ENCODE data around the gene CCDC74B.
"Not testable (repeated sequence)": the region's sequence is repeated elsewhere in the genome, so short reads cannot be mapped to it uniquely, and the experiment has no call there.

CCDC74B gene

DNA sequence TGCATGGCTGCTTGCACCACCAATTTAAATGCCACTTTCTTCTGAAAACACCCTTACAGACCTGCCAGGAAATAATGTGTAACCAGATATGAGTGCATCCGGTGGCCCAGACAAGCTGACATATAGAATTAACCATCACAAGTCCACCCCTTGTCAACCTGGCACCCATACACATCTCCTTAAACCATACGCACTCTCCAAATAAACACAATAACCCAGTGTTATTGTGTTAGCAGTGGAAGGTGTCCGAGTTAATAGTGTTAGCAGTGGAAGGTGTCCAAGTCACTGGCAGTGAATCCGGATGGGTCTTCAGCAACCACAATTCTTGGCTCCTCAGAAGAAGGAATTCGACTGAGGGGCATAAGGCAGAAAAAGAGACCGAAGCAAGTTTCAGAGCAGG, 3.6 kb upstream of the CCDC74B start:
- DNase-seq (ENCODE audit: low read depth) = not testable (repeated sequence)

DNA sequence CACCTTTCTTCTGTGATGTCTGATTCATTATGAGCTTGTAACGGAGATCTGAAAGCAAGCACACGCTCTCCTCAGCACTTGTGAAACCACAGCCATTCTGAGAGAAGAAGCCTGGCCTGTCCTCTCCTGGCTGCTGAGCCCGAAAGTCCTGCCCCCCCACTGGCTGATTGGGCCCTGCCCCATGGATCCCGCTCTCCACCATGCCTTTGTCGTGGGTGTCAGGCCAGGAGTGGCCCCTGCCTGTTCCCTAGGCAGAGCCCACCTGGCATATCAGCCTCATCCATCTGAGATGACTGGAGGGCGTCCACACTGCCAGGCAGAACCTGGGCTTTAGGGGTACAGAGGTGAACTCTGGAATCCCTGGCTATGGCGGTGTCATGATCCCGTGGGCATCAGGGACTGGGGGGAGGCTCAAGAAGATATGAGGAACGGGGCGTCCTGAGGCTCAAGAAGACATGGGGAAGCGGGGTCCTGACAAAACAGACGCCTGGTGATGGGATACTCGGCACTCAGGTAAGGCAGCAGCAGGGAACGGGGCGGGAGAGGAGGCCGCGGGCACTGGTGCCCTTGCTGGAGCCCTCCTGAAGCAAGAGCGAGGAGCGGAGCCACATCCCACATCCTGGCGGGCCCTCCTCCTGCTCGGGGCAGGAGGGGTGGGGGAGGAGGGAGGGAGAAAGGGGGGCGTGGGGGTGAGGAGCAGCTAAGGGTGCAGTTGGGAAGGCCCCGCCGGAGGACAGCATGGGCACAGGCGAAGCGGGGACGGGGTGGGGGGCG, 1.5 kb downstream of the CCDC74B start:
- DNase-seq (ENCODE audit: low read depth) = not testable (repeated sequence)

DNA sequence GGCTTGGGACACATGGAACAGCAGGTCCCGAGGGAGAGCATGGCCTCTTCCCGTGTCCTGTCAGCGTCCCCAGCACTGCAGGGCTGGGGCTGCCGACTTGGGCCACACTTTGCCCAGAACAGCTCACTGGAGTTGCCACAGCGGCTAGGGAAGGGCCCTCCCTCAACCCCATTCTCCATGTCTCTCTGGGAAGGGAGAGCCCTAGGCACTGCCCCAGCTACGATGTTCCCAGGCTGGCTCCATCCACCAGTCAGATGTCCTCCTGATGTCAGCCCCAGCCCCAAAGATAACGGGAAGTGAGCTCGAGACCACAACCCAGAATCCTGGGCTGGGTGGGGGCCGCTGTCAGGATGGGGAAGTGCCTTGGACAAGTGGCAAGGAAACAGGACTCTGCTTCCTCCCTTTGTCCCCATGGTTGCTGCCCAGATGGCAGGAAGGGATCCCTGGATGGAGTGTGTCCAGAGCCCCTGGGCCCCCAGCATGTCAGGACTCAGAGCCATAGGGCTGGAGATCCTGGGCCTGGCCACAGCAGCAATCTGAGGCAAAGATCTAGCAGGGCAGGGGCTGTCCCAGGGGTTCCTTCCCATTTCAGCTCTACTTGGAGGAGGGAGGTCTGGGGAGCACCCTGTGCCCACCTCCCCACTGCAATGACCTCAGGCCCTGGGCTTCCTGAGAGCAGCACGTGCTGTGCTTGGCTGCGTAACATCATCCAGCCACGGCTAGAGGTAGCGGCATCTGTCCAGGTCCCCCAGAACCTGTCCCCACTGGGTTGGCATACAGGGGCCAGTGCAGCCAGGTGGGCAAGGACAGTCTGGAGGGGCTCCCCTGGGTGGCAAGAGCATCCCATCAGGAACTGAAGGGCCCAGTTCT, 2.3 kb downstream of the CCDC74B start:
- not testable (repeated sequence) for DNase-seq (ENCODE audit: low read depth)

DNA sequence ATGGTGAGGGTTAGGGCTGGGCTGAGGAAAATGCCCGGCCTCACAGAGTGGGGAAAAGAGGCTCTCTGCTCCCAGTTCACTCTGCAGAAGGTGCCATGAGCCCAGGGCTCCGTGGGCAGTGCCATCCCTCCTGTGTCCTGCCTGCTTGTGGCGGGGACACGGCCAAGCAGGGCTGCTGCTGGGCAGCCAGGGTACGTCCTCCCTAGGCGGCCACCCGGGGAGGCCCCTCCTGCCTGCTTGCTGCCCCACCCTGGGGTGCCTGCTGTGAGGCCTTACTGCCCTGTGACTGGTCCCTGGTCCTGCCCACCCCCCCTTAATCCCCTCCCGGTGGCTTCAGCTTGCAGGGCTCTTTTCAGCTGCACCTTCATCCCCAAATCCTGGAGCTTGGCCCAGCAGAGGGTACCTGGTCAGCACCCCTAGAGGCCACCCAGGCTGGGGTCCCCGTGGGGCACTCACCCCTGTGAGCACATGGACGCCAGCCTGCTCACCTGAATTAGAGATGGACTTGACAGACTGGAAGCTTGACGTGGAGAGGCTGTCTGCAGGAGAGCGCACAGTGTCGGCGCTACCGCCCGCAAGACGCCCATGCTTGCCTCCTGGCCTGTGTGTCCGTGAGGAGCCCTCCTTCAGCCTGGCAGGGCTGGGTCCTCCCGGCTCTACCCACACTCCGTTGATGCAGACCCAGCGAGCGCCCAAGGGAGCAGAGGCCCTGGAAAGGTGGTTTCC, 3.1 kb downstream of the CCDC74B start:
- DNase-seq (ENCODE audit: low read depth) = not testable (repeated sequence)

DNA sequence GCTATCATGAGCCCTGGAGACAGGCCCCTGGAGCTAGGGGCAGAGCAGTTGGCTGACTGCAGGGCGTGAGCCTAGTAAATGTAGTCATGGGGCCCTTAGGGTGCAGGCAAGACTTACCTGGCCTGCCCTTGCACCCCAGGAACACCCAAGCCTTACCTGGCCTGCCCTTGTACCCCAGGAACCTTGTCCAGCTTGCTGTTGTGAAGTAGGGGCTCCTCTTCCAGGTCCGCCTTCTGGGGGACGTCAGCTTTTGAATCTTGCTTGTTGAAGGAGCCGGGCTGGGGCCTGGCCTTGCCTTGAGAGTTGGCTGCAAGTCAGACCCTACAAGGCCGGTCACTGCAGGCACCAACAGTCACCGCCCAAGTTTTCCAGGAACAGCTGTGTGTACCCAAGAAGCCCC, 3.9 kb downstream of the CCDC74B start:
- DNase-seq (ENCODE audit: low read depth) = not testable (repeated sequence)

DNA sequence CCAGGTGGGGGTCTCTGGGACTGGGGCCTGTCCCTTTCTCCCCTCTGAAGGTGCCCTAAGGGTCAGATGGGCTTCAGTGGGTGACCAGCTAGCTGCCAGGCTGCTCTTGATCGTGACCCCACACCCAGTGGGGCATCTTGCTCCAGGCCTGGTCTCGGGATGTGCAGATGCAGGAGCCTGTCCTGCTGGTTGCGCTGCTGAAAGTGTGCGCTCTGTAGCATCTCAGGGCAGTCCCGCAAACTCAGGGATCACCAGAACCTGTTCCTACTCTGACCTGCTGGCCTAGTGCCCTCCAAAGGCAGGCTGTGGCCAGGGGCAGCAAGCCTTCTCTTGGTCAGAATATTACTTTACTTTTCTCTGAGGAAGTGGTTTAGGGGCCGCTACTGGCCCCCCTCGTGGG, 4.4 kb downstream of the CCDC74B start:
- not testable (repeated sequence) for DNase-seq (ENCODE audit: low read depth)

DNA sequence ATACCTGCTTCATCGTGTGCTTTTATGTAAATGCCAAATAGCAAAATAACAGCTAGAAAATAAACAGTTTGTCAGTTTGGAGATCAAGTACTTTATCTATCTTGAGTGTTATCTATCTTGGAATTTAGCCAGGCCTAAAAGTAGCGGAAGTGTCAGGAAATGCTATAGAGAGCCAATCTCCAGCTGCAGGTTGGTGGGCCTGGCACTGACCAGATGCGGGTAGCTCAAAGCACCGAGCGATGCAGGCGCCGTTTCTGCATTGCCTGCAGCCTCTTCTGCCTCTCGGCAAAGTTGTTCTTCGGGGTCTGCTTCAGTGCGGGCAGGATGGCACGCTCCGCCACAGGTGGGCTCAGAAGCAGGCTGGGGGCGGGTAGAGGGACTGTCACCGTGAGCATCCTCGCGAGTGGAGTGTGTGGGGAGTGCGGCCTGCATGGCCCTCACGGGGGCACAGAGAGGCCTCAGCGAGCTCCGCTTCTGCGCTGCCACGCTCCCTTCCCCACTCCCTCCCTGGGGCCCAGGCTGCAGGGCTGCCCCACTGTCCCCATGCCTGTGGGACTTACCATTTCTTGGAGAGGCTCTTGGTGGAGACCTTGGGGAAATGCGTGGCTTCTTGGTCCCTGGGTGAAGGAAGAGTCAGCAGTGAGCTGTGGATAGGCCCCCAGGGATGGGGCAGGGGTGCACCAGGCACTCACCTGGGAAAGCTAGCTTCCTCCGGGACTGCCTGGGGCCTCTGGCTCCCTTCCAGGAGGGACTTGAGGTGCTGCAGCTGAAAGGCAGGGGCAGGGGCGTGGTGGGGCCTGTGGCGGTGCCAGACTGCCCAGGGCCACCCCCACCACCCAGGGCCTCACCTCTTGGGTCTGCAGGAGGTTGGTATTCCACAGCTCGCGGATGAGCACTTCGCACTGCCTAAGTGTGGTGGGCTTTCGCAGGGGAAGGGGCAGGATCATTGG, 5.3 kb downstream of the CCDC74B start:
- DNase-seq (ENCODE audit: low read depth) = not testable (repeated sequence)

DNA sequence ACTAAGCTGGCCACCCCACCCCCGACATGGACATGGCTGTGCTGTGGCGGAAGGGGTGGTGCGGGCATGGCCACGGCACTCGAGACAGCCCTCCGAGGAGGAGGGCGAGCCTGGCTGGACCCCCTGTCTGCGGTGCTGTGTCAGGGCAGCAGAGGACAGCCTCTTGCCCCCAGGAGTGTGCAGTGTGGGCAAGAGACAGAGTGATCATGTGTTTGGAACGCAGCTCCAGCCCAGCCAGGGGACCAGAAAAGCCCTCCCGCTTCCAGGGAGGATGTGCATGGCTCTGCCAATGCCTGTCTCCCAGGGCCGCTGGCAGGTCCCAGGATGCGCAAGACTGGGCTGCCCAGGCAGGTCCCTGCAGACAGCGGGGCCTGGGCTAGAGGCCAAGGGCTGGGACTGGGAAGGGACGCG, 6.1 kb downstream of the CCDC74B start:
- DNase-seq (ENCODE audit: low read depth) = not testable (repeated sequence)

DNA sequence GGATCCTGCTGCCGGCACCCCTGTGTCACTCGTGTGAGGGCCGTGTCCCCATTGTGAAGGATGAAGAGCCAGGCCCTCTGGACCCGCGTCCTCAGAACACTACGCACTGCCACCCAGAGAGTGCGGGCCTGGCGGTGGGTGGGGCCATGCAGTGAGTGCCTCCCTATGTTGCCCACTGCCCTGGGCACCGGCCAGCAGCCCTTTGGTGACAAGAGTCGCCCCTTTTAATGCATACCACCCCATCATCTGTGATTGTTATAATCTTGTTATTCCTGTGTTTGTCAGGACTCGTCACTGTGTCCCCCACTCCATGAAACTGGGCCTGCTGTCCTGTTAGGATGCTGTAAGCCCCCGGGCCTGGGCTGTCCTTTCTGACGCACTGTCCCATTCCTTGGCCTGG, 6.6 kb downstream of the CCDC74B start:
- not testable (repeated sequence) for DNase-seq (ENCODE audit: low read depth)

DNA sequence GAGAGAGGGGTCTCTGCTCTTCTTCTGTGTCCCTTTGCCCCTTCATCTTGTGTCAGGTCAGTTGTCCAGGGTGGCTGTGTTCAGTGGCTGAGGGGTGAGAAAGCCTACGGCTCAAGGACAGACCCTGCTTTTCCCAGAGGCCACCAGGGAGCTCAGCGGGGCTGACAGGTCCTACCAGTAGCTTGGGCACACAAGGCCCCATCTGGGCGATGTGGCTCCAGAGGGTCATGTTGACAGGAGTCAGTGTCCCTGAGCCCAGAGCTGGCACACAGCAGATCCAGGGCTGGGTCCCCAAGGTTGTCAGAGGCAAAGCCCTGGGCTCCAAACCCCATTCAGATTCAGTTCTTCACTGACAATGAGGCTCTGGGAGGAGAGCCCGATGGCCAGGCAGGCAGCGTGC, 7.8 kb downstream of the CCDC74B start:
- DNase-seq (ENCODE audit: low read depth) = not testable (repeated sequence)

DNA sequence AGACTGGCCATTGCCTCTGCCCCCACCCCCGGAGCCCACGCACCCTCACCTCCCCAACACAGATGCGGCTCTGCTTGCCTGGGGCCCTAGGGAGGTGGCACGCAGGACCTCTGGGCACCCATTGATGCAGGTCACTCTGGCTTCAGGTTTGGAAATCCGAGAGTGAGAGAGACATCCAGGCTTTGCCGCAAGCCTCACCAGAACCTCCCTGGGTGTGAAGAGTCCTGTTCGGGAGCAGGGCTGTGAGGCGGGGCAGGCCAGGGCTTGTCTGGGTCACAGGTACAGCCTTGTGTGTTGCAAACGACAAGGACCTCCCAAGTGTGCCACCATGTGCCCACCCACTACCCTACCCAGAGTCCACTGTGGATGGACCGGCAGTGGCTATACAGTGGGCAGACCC, 8.4 kb downstream of the CCDC74B start:
- DNase-seq (ENCODE audit: low read depth) = not testable (repeated sequence)

DNA sequence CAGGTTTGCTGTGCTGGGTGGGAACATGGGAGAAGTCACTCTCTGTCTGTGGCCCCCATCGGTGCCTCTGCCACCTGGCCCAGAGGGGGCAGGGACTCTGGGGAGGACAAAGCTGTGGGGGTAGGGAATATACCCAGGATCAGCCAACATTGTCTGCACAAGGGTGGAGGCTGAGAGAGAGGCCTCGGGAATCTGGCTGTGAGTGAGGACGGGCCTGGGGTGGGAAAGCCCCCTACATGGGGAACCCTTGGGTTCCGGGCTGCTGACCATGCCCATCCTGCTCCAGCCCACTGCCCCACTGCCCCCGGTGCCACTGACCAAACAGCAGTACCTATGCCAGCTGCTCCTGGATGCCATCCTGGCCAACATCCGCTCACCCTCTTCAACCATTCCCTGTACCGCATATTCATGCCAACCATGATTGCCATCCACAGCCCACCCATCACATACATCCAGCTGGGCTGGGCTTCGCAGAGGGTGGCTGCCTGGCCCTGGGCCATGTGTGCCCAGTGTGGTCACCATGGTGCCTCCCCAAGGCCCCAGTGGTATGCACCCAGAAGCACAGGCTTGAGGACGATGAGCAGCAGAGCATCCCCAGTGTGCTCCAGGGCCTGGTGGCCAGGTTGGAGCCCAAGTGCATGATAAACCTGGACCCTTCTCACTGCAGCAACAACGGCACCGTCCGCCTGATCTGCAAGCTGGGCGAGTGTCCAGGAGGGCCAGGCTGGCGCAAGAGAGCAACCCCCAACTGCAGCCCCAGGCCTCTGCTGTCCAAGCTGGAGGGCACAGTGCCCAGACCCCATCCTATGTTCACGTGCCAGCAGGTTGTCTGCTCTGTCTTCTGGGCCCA, 9.0 kb downstream of the CCDC74B start:
- DNase-seq (ENCODE audit: low read depth) = no peak

DNA sequence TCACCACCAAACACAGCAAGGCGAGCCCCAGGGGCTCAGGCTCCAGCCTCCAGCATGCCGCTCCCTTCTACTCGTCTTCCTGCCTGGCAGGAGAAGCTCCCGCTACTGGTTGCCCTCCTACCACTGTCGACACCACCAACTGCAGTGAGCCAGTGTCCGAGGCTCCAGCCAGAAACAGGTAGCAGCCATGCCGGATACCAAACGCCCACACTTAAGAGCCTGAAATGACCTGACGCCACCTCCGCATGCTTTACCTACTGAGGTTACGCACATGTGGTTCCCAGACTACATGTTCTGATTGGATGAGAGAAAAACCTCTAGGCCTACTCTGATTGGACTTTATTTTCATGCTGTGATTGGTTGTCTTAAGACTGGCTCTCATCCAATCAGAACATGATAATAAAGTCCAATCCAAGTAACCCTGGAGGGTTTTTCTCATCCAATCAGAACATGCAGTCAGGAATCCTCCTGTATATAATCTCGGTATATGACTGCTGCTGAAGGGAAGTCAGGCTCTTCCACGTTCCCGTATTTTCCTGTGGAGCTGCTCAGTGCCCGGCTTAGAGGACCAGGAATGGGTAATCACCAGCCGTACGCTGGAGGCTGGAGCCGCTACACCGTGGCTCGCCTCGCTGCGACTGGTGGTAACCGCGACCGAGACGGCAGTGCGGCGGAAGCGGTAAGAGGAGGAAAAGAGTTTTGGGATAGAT, 15.6 kb downstream of the CCDC74B start, which contains the start of gene POTEF:
Gene POTEF (minus strand): TSS at position 103 of the 710 bp plus-strand sequence. CDS start 8,707 bp downstream, outside the sequence.
- DNase-seq (ENCODE audit: low read depth) = not testable (repeated sequence)

DNA sequence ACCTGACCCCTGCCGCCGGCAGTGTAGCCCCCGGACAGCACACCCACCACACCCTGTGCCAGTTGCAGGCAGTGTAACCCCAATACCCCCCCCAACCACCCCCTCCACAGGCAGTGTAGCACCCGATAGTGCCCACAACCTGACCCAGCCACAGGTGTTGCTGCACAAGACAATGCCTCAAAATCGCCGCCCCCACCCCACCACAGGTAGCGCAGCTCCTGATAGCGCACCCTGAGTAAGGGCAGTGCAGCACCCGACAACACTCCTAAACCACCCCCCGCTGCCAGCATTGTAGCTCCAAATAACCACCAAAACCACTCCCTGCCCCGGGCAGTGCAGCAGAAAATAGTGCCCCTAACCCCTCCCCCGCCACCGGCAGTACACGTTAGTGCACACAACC, 16.4 kb downstream of the CCDC74B start:
- DNase-seq (ENCODE audit: low read depth) = not testable (repeated sequence)

DNA sequence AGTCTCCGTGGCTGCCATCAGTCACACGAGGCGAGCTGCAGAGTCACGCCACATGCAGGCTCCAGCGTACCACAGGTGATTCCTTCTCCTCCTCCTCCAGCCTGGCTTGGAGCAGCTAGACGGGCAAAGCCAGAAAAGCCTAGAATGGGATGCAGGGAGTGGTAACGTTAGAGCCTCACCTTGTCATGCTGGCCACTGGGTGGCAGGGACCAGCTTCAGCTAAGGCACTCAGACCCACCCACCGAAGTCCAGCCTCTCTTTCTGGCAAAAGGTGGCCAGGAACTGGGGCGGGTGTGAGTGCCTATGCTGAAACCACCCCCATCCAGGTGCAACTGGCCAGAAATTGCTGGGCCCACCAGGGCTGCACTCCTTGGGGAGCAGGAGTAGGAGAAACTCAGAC, 17.2 kb downstream of the CCDC74B start:
- DNase-seq (ENCODE audit: low read depth) = not testable (repeated sequence)

DNA sequence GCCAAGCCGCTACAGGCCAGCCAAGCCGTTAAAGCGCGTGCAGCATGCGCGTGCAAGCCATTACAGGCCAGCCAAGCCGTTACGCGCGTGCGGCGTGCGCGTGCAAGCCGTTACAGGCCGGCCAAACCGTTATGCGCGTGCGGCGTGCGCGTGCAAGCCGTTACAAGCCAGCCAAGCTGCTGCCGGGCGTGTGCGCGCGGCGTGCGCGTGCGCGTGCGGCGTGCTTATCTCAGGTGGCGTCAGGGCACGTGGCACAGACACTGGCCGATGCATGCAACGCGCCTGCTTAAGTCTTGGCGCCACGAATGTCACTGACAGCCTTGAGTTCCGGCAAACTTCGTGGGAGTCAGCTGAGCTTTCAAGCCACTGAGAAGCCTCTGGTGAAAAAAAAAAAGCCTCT, 24.0 kb downstream of the CCDC74B start:
- DNase-seq (ENCODE audit: low read depth) = not testable (repeated sequence)

DNA sequence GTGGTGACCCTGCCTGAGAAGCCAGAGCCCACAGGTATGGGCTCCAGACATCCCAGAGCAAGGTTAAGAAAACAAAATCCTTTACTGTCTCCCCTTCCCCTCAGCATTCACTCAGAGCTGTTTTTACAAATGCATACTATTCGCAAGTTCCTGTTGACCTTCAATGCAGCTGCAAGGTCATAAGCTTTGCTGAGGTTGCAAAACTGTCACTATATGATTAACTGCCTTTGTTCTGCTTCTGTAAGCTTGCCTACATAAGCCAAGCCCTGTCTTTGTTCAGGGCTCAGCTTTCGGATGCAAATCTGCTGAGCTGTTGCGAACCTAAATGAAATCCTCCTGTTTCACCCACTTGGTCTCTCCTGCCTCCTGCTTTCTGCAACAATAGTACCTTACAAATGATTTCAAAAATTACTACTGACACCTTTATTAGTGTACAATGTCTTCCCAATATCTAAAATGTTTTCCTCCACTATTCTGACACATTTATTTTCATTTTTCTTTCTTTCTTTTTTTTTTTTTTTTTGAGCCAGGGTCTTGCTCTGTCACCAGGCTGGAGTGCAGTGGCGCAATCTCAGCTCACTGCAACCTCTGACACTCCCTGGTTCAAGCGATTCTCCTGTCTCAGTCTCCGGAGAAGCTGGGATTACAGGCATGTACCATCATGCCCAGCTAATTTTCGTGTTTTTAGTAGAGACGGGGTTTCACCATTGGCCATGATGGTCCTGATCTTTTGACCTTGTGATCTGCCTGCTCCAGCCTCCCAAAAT, 42.1 kb downstream of the CCDC74B start:
- not testable (repeated sequence) for DNase-seq (ENCODE audit: low read depth)

Data from activated T-cell treated with anti-CD3 and anti-CD28 coated beads for 48 hours (primary cell).